Gastroesophageal sphincter (tissue), 3 donors: Measurements from ENCODE around the gene SUMO2.

ENCODE experiments used
- POLR2A ChIP-seq, 2 donors: fragments of 450-650 bp; IDR thresholded peaks; one replicate each; pipeline ENCODE4 v1.6.1; 2017; ENCODE audit warnings: antibody characterized with exemption in 2 of 2, mild to moderate bottlenecking in 2 of 2, moderate library complexity in 1 of 2
- POLR2AphosphoS5 ChIP-seq: sonication (generic); formaldehyde crosslinking; IDR thresholded peaks from one replicate; pipeline ENCODE4 v1.6.1; 2017; ENCODE audit warnings: antibody characterized with exemption
- TF ChIP-seq, protein P1 (sequence below), 4 experiments: fragments of 200-600 bp in 2 of 4; fragments of 450-650 bp in 2 of 4; sonication (generic) in 1 of 4; IDR thresholded peaks; one replicate each; pipeline ENCODE4 v1.5.1; 2017 to 2019; ENCODE audit warnings: antibody characterized with exemption in 4 of 4, mild to moderate bottlenecking in 2 of 4, moderate library complexity in 2 of 4

DNA sequence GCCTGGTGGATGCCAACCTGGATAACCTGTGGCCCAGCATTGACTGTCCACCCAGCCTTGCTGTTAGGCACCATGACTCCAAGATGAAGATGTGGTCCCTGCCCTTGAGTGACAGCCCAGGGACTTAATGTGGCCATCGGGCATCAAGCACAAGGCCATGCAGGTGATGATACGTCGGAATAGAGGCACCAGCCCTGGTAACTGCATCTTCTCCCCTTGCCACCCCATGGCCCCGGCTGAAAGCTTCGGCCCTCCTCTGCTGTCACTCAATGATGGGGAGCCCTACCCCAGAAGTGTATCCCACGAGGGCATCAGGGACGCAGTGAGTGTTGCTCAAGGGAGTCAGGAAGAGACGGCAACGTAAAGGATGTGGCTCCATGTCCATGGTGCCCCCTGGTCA lies 53.2 kb downstream of the SUMO2 start:
- TF ChIP-seq, protein P1, sequence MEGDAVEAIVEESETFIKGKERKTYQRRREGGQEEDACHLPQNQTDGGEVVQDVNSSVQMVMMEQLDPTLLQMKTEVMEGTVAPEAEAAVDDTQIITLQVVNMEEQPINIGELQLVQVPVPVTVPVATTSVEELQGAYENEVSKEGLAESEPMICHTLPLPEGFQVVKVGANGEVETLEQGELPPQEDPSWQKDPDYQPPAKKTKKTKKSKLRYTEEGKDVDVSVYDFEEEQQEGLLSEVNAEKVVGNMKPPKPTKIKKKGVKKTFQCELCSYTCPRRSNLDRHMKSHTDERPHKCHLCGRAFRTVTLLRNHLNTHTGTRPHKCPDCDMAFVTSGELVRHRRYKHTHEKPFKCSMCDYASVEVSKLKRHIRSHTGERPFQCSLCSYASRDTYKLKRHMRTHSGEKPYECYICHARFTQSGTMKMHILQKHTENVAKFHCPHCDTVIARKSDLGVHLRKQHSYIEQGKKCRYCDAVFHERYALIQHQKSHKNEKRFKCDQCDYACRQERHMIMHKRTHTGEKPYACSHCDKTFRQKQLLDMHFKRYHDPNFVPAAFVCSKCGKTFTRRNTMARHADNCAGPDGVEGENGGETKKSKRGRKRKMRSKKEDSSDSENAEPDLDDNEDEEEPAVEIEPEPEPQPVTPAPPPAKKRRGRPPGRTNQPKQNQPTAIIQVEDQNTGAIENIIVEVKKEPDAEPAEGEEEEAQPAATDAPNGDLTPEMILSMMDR (IDR thresholded peaks at IDR 0.05), result no peak
- TF ChIP-seq POLR2AphosphoS5 (no peak), POLR2A (IDR thresholded peaks at IDR 0.05) (no peak)
